SK-N-SH treated with all-trans-retinoic acid at 6 μM for 48 hours (cell line): ENCODE measurements around the gene SFRP2.

Experiments
- ZC3H10 ChIP-seq: fragments of 250-450 bp; sonication (Bioruptor Pico); IDR thresholded peaks from 2 replicates; pipeline ENCODE4 v1.5.1; 2021; ENCODE audit warnings: mild to moderate bottlenecking, moderate library complexity
- ZFP3 ChIP-seq: fragments of 250-450 bp; sonication (Bioruptor Pico); IDR thresholded peaks from 2 replicates; pipeline ENCODE4 v1.5.0; 2020; ENCODE audit warnings: mild to moderate bottlenecking, moderate library complexity

DNA sequence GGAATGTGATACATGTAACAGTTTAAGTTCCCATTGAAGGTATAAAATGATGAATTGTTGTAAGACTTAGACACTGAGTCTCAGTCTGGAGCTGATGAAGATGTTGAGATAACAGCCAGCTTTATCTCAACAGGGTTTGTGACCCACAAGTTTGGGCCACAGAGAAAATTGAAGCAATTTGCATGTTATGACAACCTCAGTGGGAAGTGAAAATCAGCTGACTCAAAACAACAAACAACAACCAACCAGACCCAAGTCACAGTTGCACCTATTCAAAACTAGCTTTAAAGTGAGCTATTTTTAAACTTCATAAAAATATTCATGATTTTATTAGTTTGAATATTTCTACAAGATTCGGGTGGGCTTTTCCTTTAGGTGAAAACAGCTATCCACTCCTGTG, 8.0 kb downstream of the SFRP2 start:
- TF ChIP-seq ZC3H10 (CRISPR knock-in tag), result no peak
- TF ChIP-seq ZFP3 (CRISPR knock-in tag), result no peak
